ENCODE results near the gene MRPL43.

DNA sequence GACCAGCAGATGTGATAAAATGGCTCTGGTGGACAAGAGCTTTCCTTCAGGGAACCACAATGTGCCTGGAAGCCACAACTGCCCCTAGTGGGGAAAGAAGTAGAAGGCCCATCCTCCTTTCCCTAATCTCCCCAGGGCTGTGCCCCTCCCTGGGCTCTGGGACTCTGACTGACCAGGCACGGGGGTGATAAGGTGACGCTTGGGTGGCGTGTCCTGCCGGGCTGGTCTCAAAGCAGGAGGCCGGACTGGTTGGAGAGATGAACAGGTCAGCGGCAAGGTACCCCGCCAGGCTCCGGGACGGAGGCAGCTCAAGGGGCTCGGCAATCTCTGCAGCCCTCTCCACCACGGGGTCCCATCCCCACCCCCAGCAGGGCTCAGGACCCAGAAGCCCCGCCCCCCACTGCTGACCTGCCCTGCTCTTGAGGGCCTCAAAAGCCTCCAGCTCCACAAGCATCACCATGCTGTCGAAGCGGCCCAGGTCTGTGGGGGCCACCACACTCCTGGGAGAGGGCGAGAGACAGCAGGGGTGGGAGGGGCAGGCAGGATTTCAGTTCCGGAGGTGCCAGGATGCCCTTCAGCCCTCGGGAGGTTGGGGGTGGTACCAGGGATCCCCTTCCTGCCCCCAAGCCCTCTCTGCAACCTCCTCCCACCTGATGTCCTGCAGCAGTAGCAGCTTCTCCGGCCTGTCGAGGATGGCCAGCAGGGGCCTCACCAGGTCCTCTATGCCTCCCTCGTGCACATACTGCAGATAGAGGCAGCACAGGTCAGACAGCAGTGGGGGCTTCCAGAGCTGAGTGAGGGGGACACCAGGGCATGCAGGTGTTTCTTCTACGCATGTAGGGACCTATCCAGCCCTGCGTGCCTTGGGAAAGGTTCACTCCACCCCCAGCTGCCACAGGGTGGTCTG lies 24.5 kb upstream of the MRPL43 start:
- TF ChIP-seq CTCF (IDR thresholded peaks at IDR 0.05), result no peak
- TF ChIP-seq POLR2A (IDR thresholded peaks at IDR 0.05), result no peak

Measured in ovary (tissue), 3 donors.